ENCODE results near the gene MAN1A1.

The MAN1A1 gene

DNA sequence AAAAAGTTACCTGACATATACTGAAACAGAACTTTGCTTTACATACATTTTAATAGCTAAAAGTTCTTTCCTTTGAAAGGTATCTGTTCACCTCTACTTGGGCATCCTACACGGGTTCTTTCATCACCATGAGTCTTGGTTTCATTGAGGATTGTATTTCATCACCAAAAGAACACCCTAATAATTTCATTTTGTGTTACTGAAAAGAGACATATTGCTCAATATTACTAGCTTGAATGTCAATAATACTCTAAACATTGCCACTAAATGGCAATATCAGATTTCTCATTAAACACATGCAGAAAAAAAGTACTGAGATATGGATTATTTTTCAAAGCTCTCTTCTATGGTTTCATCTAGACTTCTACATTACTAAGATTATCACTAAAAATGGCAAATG is 30.8 kb downstream of the MAN1A1 start:
- H3K27me3 ChIP-seq (ENCODE audit: control insufficient read depth, low read length), result no peaks in the 10 kb centered on the region
- no peaks in the 10 kb centered on the region for H3K36me3 ChIP-seq (ENCODE audit: control insufficient read depth, low read length)
- H3K9me3 ChIP-seq (ENCODE audit: control insufficient read depth, insufficient read depth, low read length), result no peaks in the 10 kb centered on the region
- no peaks in the 10 kb centered on the region for H3F3A ChIP-seq (ENCODE audit: control insufficient read depth, insufficient read depth)
- no peaks in the 10 kb centered on the region for H3K79me2 ChIP-seq (ENCODE audit: control insufficient read depth, low read length)
- H3K4me2 ChIP-seq (ENCODE audit: low read length), result no peak overlapping the region
- H3K4me1 ChIP-seq (ENCODE audit: control insufficient read depth, low read length), result peaks cover 5% of the 10 kb centered on the region
- H3K4me3 ChIP-seq (ENCODE audit: low read length), result no peak overlapping the region
- H3K9me2 ChIP-seq (replicated peaks; ENCODE audit: control insufficient read depth, low read length), result no peaks in the 10 kb centered on the region
- no peak for TF ChIP-seq EZH2phosphoT487 (IDR thresholded peaks at IDR 0.05; ENCODE audit: borderline replicate concordance, low read length)
- TF ChIP-seq, protein P1, sequence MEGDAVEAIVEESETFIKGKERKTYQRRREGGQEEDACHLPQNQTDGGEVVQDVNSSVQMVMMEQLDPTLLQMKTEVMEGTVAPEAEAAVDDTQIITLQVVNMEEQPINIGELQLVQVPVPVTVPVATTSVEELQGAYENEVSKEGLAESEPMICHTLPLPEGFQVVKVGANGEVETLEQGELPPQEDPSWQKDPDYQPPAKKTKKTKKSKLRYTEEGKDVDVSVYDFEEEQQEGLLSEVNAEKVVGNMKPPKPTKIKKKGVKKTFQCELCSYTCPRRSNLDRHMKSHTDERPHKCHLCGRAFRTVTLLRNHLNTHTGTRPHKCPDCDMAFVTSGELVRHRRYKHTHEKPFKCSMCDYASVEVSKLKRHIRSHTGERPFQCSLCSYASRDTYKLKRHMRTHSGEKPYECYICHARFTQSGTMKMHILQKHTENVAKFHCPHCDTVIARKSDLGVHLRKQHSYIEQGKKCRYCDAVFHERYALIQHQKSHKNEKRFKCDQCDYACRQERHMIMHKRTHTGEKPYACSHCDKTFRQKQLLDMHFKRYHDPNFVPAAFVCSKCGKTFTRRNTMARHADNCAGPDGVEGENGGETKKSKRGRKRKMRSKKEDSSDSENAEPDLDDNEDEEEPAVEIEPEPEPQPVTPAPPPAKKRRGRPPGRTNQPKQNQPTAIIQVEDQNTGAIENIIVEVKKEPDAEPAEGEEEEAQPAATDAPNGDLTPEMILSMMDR (IDR thresholded peaks at IDR 0.05; ENCODE audit: low read depth, low read length, poor library complexity, severe bottlenecking), result no peak
- H3K27ac ChIP-seq (ENCODE audit: low read depth, low read length), result no peak overlapping the region
- H4K20me1 ChIP-seq (ENCODE audit: control insufficient read depth, insufficient read depth, low read depth, low read length), result no peaks in the 10 kb centered on the region

DNA sequence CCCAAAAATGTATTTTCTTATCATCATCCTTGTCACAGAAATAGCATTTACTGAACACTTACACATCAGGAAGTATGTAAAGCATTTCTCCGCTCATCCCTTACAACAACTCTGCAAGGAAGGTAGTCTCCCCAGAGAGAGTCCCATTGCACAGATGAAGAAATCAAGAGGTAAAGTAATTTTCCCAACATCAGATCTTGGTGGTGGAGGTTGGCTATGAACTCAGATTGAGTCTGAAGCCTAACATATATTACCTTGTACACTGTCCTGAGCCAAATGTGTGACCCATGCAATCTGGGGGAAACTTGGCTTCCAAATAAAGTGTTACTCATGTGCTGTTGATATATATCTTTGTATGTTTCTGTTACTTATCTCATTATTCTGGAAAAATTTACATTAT is 31.4 kb downstream of the MAN1A1 start:
- Histone ChIP-seq H3K79me2 (ENCODE audit: control insufficient read depth, low read length) (no peaks in the 10 kb centered on the region), H3K27me3 (ENCODE audit: control insufficient read depth, low read length) (no peaks in the 10 kb centered on the region), H3K36me3 (ENCODE audit: control insufficient read depth, low read length) (no peaks in the 10 kb centered on the region), H3F3A (ENCODE audit: control insufficient read depth, insufficient read depth) (no peaks in the 10 kb centered on the region), H3K4me2 (ENCODE audit: low read length) (no peak overlapping the region), H3K9me3 (ENCODE audit: control insufficient read depth, insufficient read depth, low read length) (no peaks in the 10 kb centered on the region), H3K4me1 (ENCODE audit: control insufficient read depth, low read length) (peaks cover 5% of the 10 kb centered on the region), H3K9me2 (replicated peaks; ENCODE audit: control insufficient read depth, low read length) (no peaks in the 10 kb centered on the region), H3K27ac (ENCODE audit: low read depth, low read length) (no peak overlapping the region), H4K20me1 (ENCODE audit: control insufficient read depth, insufficient read depth, low read depth, low read length) (no peaks in the 10 kb centered on the region), H3K4me3 (ENCODE audit: low read length) (no peak overlapping the region)
- no peak for TF ChIP-seq EZH2phosphoT487 (IDR thresholded peaks at IDR 0.05; ENCODE audit: borderline replicate concordance, low read length)
- TF ChIP-seq, protein P1 (IDR thresholded peaks at IDR 0.05; ENCODE audit: low read depth, low read length, poor library complexity, severe bottlenecking), result no peak

DNA sequence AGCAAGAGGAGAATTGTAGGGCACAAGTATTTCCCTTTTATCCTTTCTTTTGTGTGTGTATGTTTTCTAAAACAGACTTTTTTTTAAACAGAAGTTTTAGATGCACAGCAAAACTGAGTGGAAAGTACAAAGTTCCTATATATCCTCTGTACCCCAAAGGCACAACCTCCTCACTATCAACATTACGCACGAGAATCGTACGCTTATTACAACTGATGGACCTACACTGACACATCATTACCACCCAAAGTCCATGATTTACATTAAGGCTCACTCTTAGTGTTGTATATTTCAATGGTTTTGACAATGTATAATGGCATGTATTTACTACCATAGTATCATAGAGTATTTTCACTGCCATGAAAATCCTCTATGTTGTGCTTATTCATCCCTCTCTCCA is 32.6 kb downstream of the MAN1A1 start:
- Histone ChIP-seq H4K20me1 (ENCODE audit: control insufficient read depth, insufficient read depth, low read depth, low read length) (no peaks in the 10 kb centered on the region), H3K9me3 (ENCODE audit: control insufficient read depth, insufficient read depth, low read length) (no peaks in the 10 kb centered on the region), H3K4me3 (ENCODE audit: low read length) (no peak overlapping the region), H3K79me2 (ENCODE audit: control insufficient read depth, low read length) (no peaks in the 10 kb centered on the region), H3K27ac (ENCODE audit: low read depth, low read length) (no peak overlapping the region), H3K4me2 (ENCODE audit: low read length) (no peak overlapping the region), H3K9me2 (replicated peaks; ENCODE audit: control insufficient read depth, low read length) (no peaks in the 10 kb centered on the region), H3K4me1 (ENCODE audit: control insufficient read depth, low read length) (peaks cover 5% of the 10 kb centered on the region), H3F3A (ENCODE audit: control insufficient read depth, insufficient read depth) (no peaks in the 10 kb centered on the region), H3K27me3 (ENCODE audit: control insufficient read depth, low read length) (no peaks in the 10 kb centered on the region), H3K36me3 (ENCODE audit: control insufficient read depth, low read length) (no peaks in the 10 kb centered on the region)
- no peak for TF ChIP-seq EZH2phosphoT487 (IDR thresholded peaks at IDR 0.05; ENCODE audit: borderline replicate concordance, low read length)
- TF ChIP-seq, protein P1 (IDR thresholded peaks at IDR 0.05; ENCODE audit: low read depth, low read length, poor library complexity, severe bottlenecking), result no peak

- TF ChIP-seq, protein P1 (IDR thresholded peaks at IDR 0.05; ENCODE audit: low read depth, low read length, poor library complexity, severe bottlenecking), result no peak
- no peak for TF ChIP-seq EZH2phosphoT487 (IDR thresholded peaks at IDR 0.05; ENCODE audit: borderline replicate concordance, low read length)
- Histone ChIP-seq H3K36me3 (ENCODE audit: control insufficient read depth, low read length) (no peaks in the 10 kb centered on the region), H3K4me2 (ENCODE audit: low read length) (no peak overlapping the region; the same call in 1 of the 2 replicates), H3K9me2 (replicated peaks; ENCODE audit: control insufficient read depth, low read length) (no peaks in the 10 kb centered on the region), H3K79me2 (ENCODE audit: control insufficient read depth, low read length) (no peaks in the 10 kb centered on the region), H3K4me1 (ENCODE audit: control insufficient read depth, low read length) (peaks cover 5% of the 10 kb centered on the region), H3K9me3 (ENCODE audit: control insufficient read depth, insufficient read depth, low read length) (no peaks in the 10 kb centered on the region), H3K27ac (ENCODE audit: low read depth, low read length) (no peak overlapping the region), H3K4me3 (ENCODE audit: low read length) (no peak overlapping the region), H3K27me3 (ENCODE audit: control insufficient read depth, low read length) (no peaks in the 10 kb centered on the region), H4K20me1 (ENCODE audit: control insufficient read depth, insufficient read depth, low read depth, low read length) (no peaks in the 10 kb centered on the region), H3F3A (ENCODE audit: control insufficient read depth, insufficient read depth) (no peaks in the 10 kb centered on the region)
Measured at GRCh38 chr6:119314885-119315272, 34.7 kb downstream of the MAN1A1 start.
